GM19372 (cell line): ENCODE data around the gene NEK4.
"Not testable (repeated sequence)": the region's sequence is repeated elsewhere in the genome, so short reads cannot be mapped to it uniquely, and the experiment has no call there.

Experiments
- ATAC-seq: cut with Tn5 transposase; IDR thresholded peaks from one replicate; pipeline ENCODE4 v1.9.1; 2021; ENCODE audit warnings: mild to moderate bottlenecking, low read depth, moderate library complexity; ENCODE audit not compliant: unreplicated experiment

The NEK4 gene

GRCh38 chr3:52743152-52743551 lies 27.6 kb downstream of the NEK4 start:
- no peak for ATAC-seq

GRCh38 chr3:52742418-52743041 lies 28.2 kb downstream of the NEK4 start:
- ATAC-seq = no peak

GRCh38 chr3:52739730-52740129 lies 31.0 kb downstream of the NEK4 start:
- no peak for ATAC-seq

GRCh38 chr3:52733256-52733891 lies 37.4 kb downstream of the NEK4 start:
- ATAC-seq = no peak

- no peak for ATAC-seq
Measured at GRCh38 chr3:52731590-52731989, 39.1 kb downstream of the NEK4 start.

- ATAC-seq = no peak
Measured at GRCh38 chr3:52730681-52731080, 40.1 kb downstream of the NEK4 start.

- ATAC-seq = not testable (repeated sequence)
Measured at GRCh38 chr3:52728753-52729152, 42.0 kb downstream of the NEK4 start.

GRCh38 chr3:52724511-52724910 lies 46.2 kb downstream of the NEK4 start:
- no peak for ATAC-seq

GRCh38 chr3:52723935-52724334 lies 46.8 kb downstream of the NEK4 start:
- ATAC-seq = no peak

- no peak for ATAC-seq
Measured at GRCh38 chr3:52722491-52722890, 48.2 kb downstream of the NEK4 start.

- ATAC-seq = no peak
Measured at GRCh38 chr3:52721730-52722008, 49.1 kb downstream of the NEK4 start.

GRCh38 chr3:52721002-52721729 lies 49.6 kb downstream of the NEK4 start:
- no peak for ATAC-seq

- ATAC-seq = no peak
Measured at GRCh38 chr3:52719618-52720017, 51.1 kb downstream of the NEK4 start.

GRCh38 chr3:52715714-52716305 lies 54.9 kb downstream of the NEK4 start:
- no peak for ATAC-seq

- ATAC-seq = no peak
Measured at GRCh38 chr3:52714335-52715302, 56.1 kb downstream of the NEK4 start.

- ATAC-seq = no peak
Measured at GRCh38 chr3:52712291-52713212, 58.2 kb downstream of the NEK4 start.

GRCh38 chr3:52710512-52710911 lies 60.2 kb downstream of the NEK4 start:
- no peak for ATAC-seq

- ATAC-seq = no peak
Measured at GRCh38 chr3:52707585-52707984, 63.2 kb downstream of the NEK4 start.
